H1 (cell line): ENCODE results near the gene ANKRD60.

Source experiments
- CTCF ChIP-seq, 3 experiments: IDR thresholded peaks; 1 replicate in 2 of 3; 2 replicates in 1 of 3; pipeline versions ENCODE4 v1.5.1 to v1.6.1; 2011; ENCODE audit warnings: low read length in 3 of 3, mild to moderate bottlenecking in 3 of 3, inconsistent platforms in 2 of 3, low read depth in 1 of 3, moderate library complexity in 1 of 3; ENCODE audit not compliant: insufficient read depth in 1 of 3; ENCODE audit errors: control extremely low read depth in 1 of 3
- YY1 ChIP-seq: IDR thresholded peaks from 2 replicates; pipeline ENCODE4 v1.6.1; 2011; ENCODE audit warnings: low read depth, mild to moderate bottlenecking, low read length

GRCh38 chr20:58274384-58274783, 45.9 kb upstream of the ANKRD60 start:
- TF ChIP-seq CTCF (IDR thresholded peaks at IDR 0.05; ENCODE audit: control extremely low read depth in 1 of 3, insufficient read depth in 1 of 3, low read depth in 1 of 3, low read length in 3 of 3): no peak
- no peak for TF ChIP-seq YY1
